HG02885 (cell line): Measurements from ENCODE around the gene GPD1L.

Experiments
- ATAC-seq: cut with Tn5 transposase; IDR thresholded peaks from one replicate; pipeline ENCODE4 v1.9.1; 2021; ENCODE audit warnings: mild to moderate bottlenecking; ENCODE audit not compliant: unreplicated experiment, poor library complexity

GPD1L gene

DNA sequence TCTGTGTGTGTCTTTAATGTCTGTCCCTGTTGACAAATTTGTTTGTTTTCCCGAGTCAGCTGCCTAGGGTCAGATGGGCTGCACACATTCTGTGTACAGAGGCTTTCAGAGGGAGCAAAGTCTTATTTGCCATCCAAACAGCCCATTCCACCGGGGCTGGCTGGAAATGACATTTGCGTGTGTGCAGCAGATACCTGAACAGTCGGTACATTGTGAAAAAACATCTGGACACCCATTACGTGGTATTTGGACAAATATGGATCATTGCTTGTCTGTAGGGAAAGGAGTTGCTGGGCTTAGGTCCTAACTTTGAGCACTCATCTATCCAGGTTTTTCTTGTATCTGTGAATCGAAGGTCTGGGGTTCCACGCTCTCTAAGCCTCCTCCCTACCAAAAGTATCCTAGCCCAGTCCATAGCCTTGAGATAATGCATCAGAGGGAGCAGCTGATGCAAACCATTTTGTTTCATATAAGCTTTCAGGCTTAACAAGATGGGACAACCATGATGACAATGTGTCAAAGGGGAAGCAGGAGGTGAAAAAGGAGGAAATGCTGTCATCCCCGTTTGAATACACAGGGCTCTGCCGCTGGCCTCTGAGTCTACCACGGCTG is 109.9 kb downstream of the GPD1L start:
- ATAC-seq = no peak

- no peak for ATAC-seq
Observed at GRCh38 chr3:32217339-32217738, 110.9 kb downstream of the GPD1L start.
